Eye (tissue), 1 donor: Measurements from ENCODE around the gene SMG6.
"Not testable (repeated sequence)": the region's sequence is repeated elsewhere in the genome, so short reads cannot be mapped to it uniquely, and the experiment has no call there.

Source experiments
- DNase-seq: peaks from one replicate; pipeline ENCODE4 v3.0.0-alpha.2; 2015

The SMG6 gene

GRCh38 chr17:2019723-2020122 is 283.9 kb downstream of the SMG6 start:
- DNase-seq = no peak

GRCh38 chr17:2018716-2019510 is 284.7 kb downstream of the SMG6 start:
- DNase-seq = no peak

GRCh38 chr17:2017274-2017941 is 286.2 kb downstream of the SMG6 start:
- peak; percentile 39 for DNase-seq

- DNase-seq = no peak
These were observed 287.1 kb downstream of the SMG6 start for GRCh38 chr17:2016494-2016893.

GRCh38 chr17:2015314-2015713 is 288.3 kb downstream of the SMG6 start:
- no peak for DNase-seq

- DNase-seq = no peak
These were observed 289.6 kb downstream of the SMG6 start for GRCh38 chr17:2013994-2014317.

- DNase-seq = not testable (repeated sequence)
These were observed 290.2 kb downstream of the SMG6 start for GRCh38 chr17:2013220-2013993.

- no peak for DNase-seq
These were observed 291.1 kb downstream of the SMG6 start for GRCh38 chr17:2012499-2012898.

GRCh38 chr17:2011411-2012371 is 291.9 kb downstream of the SMG6 start:
- DNase-seq = peak; percentile 79
